Heart left ventricle (tissue), 16 donors: ENCODE results near the gene ARFGAP1. TPM values are rescaled to one million over a fixed set of nuclear protein-coding genes. Genes with fewer than 3 reads are reported as not detected.

Experiments
- ATAC-seq, 4 donors: fragments of 200-7000 bp; cut with Tn5 transposase; one replicate each; pipeline ENCODE4 v1.9.1; 2020 to 2022; ENCODE audit warnings: moderate library complexity in 4 of 4, mild to moderate bottlenecking in 3 of 4, moderate number of reproducible peaks in 1 of 4
- DNase-seq, 5 donors: peaks; one replicate each; pipeline ENCODE4 v3.0.0-alpha.2; 2020
- H3K27ac ChIP-seq, 12 donors: fragments of 200-600 bp; sonication (generic) in 4 of 12; one replicate each; pipeline versions ENCODE4 v1.5.0 to v1.8.0; 2016 to 2022; ENCODE audit warnings: mild to moderate bottlenecking in 2 of 12
- H3K27me3 ChIP-seq, 9 donors: fragments of 200-600 bp; sonication (generic) in 2 of 9; one replicate each; pipeline versions ENCODE4 v1.5.1 to v1.8.0; 2016 to 2022; ENCODE audit warnings: mild to moderate bottlenecking in 3 of 9
- H3K36me3 ChIP-seq, 9 donors: fragments of 200-600 bp; sonication (generic) in 2 of 9; one replicate each; pipeline versions ENCODE4 v1.5.0 to v1.8.0; 2018 to 2022; ENCODE audit warnings: mild to moderate bottlenecking in 2 of 9
- H3K4me1 ChIP-seq, 12 donors: fragments of 200-600 bp; sonication (generic) in 4 of 12; one replicate each; pipeline versions ENCODE4 v1.5.0 to v1.8.0; 2016 to 2022; ENCODE audit warnings: mild to moderate bottlenecking in 3 of 12
- H3K4me3 ChIP-seq, 12 donors: fragments of 200-600 bp; sonication (generic) in 4 of 12; one replicate each; pipeline versions ENCODE4 v1.5.0 to v1.8.0; 2017 to 2022; ENCODE audit warnings: mild to moderate bottlenecking in 9 of 12, moderate library complexity in 4 of 12
- H3K9me3 ChIP-seq, 12 donors: fragments of 200-600 bp; sonication (generic) in 4 of 12; one replicate each; pipeline versions ENCODE4 v1.5.0 to v1.8.0; 2016 to 2022; ENCODE audit warnings: mild to moderate bottlenecking in 1 of 12
- CTCF ChIP-seq, 12 donors: fragments of 200-600 bp; sonication (generic) in 4 of 12; IDR thresholded peaks; one replicate each; pipeline versions ENCODE4 v1.5.0 to v1.8.0; 2018 to 2022; ENCODE audit warnings: antibody characterized with exemption in 12 of 12, mild to moderate bottlenecking in 5 of 12
- POLR2A ChIP-seq, 2 donors: fragments of 450-650 bp; IDR thresholded peaks; one replicate each; pipeline ENCODE4 v1.6.1; 2017; ENCODE audit warnings: antibody characterized with exemption in 2 of 2, mild to moderate bottlenecking in 2 of 2, moderate library complexity in 2 of 2
- WGBS, 4 donors: extraction: QIAGEN DNeasy Blood & Tissue Kit in 2 of 4; methylation state at CpG; one replicate each; pipeline versions ENCODE4 v1.1.5 to v1.1.7; 2013 to 2018; 5-methylcytosine and 5-hydroxymethylcytosine counted together
- intact Hi-C, 10 donors: fragments of 100-400 bp; cut with DNase I; formaldehyde crosslinking; loops; one replicate each; pipeline versions ENCODE4 v1.11.1 to v1.14.2; 2022
- polyA plus RNA-seq, 2 donors: library from polyadenylated mRNA; stranded (reverse); fragments of 200-250 nt; gene quantifications; one replicate each; pipeline ENCODE4 v1.2.3, GENCODE V29; 2013
- total RNA-seq, 9 donors: library from RNA; depleted of rRNA in 2 of 9; stranded (reverse); fragments of >200 nt in 2 of 9; fragmentation: NEBNext Ultra II Directional in 3 of 9; extraction: Animal tissue kit (Norgen Biotek cat#: 25700) in 3 of 9; gene quantifications; one replicate each; pipeline versions ENCODE4 v1.1.0 to v1.2.4, GENCODE V29; 2016 to 2023
- donor health status: ischemic (EF 13 %, LVEDD 7.1; RV severe dilation, severe dysfunction).
- donor health status: healthy with polysubstance abuse.
- donor health status: DM: no; HTN: yes; CAD: no.
- donor health status: DM: no; HTN: no; CAD: no.
- donor health status: ischemic (EF 25% LVEDD 6.9; RV normal size, moderate dysfunction).
- donor health status: ischemic (EF 25% LVEDD 5.7; RV mildly dilated, moderate dysfunction).
- donor health status: healthy.
- donor health status: DM: yes; HTN: yes; CAD: no.
- donor health status: ischemic (EF 35%, LVEDD 5.7; RV mildly dilated, moderate dysfunction).
- donor health status: nonischemic (EF 11% LVEDD 7.7; RV severe dilation, severe dysfunction).
- donor health status: DM: yes; HTN: yes; CAD: no.
- donor health status: PGD.
- donor health status: ischemic (EF 29% LVEDD 5.4; RV normal size, mild dysfunction).
- donor health status: nonischemic (EF 23%, LVEDD 6.1; RV moderate dilation, normal function).

Gene ARFGAP1
- total and polyA plus RNA-seq, 11 donors: 14.3 to 51.6 (median 29.5) TPM

- H3K9me3 ChIP-seq: peaks cover 0 to 8% (median 0%) of the 10 kb centered on the region in 12 donors
- intact Hi-C loops: no loop called here
- TF ChIP-seq POLR2A (IDR thresholded peaks at IDR 0.05) (no peak), CTCF (IDR thresholded peaks at IDR 0.05) (no peak)
- WGBS, 4 donors: 68 to 84% (median 76%) methylated on average over 31 to 34 of the region's 34 CpGs
- H3K36me3 ChIP-seq: no peaks in the 10 kb centered on the region
- no peaks in the 10 kb centered on the region for H3K4me1 ChIP-seq
- DNase-seq (peak in 4 of 5 donors; percentile 9 to 62 (median 22)), ATAC-seq (no peak)
- no peak overlapping the region for H3K4me3 ChIP-seq
- H3K27me3 ChIP-seq: peaks cover 0 to 33% (median 0%) of the 10 kb centered on the region in 9 donors
- H3K27ac ChIP-seq: no peak overlapping the region
Observed at GRCh38 chr20:63322146-63322932, 49.7 kb downstream of the ARFGAP1 start.

- Histone ChIP-seq H3K9me3 (peaks cover 0 to 8% (median 0%) of the 10 kb centered on the region in 12 donors), H3K4me1 (no peaks in the 10 kb centered on the region), H3K27ac (no peak overlapping the region), H3K27me3 (peaks cover 0 to 32% (median 0%) of the 10 kb centered on the region in 9 donors), H3K4me3 (no peak overlapping the region), H3K36me3 (no peaks in the 10 kb centered on the region)
- TF ChIP-seq CTCF (IDR thresholded peaks at IDR 0.05) (no peak), POLR2A (IDR thresholded peaks at IDR 0.05) (no peak)
- intact Hi-C loops: no loop called here
- ATAC-seq (no peak), DNase-seq (peak in 1 of 5 donors; percentile 6)
- WGBS, 4 donors: 31 to 56% (median 43%) methylated on average over 13 to 15 of the region's 15 CpGs
Observed at GRCh38 chr20:63322933-63323273, 50.3 kb downstream of the ARFGAP1 start.

DNA sequence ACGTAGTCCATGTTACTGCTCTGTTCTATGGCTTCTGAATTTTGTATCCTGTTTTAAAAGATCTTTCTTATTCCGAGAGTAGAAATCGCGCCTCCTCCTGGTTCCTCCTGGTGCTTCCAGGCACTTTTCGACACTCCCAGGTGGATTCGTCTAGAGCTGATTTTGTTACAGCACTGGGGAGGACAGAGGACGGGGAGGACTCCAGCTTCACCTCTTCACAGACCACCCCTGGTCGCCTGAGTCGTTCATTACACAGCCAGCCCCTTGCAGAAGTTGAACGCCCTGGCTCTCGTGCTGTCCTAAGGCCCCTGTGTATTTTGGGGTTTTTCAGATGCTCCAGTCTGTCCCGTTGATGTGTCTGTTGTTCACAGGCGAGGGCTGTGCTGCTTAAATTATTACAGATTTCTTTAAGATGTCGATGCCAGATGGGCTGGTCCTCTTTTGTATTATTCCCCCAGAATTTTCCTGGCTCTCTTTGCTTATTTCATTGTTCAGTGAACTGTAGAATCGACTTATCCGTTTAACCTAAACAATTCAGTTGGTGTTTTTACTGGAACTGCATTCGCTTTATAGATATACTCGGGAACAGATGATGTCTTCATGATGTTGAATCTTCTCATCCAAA is 50.9 kb downstream of the ARFGAP1 start:
- DNase-seq: peak in 1 of 5 donors; percentile 5
- ATAC-seq: no peak
- intact Hi-C loops: no loop called here
- Histone ChIP-seq H3K27me3 (peaks cover 0 to 32% (median 0%) of the 10 kb centered on the region in 9 donors), H3K27ac (no peak overlapping the region), H3K4me3 (no peak overlapping the region), H3K4me1 (no peaks in the 10 kb centered on the region), H3K9me3 (peaks cover 0 to 8% (median 0%) of the 10 kb centered on the region in 12 donors), H3K36me3 (no peaks in the 10 kb centered on the region)
- 69 to 77% (median 71%) methylated on average over 17 to 18 of the region's 18 CpGs for WGBS, 4 donors
- TF ChIP-seq POLR2A (IDR thresholded peaks at IDR 0.05): no peak
- TF ChIP-seq CTCF (IDR thresholded peaks at IDR 0.05): no peak

DNA sequence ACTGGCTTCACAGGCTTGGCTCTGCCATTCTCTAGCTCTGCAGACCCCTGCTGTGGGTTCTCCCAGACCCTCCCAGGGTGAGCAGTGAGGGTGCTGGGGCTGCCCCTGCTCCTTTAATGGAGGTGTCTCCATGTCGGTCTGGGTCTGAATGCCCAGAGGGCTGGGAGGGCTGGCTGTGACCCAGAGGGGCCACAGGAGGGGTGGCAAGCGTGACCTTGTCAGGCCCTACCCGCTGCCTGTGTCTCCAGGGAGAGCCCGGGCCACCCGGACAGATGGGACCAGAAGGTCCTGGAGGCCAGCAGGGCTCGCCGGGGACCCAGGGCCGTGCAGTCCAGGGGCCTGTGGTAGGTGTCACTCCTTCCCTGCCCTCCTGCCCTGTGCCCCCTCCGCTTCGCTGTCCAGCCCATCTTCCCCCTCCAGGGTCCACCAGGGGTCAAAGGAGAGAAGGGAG is 52.4 kb downstream of the ARFGAP1 start:
- WGBS, 4 donors: 87 to 89% (median 89%) methylated on average over 10 of the region's 10 CpGs; no CpG with 5 or more reads in 1 of the 4 donors
- no peak for ATAC-seq
- Histone ChIP-seq H3K27me3 (peaks cover 0 to 38% (median 0%) of the 10 kb centered on the region in 9 donors), H3K4me1 (no peaks in the 10 kb centered on the region), H3K9me3 (peaks cover 0 to 8% (median 0%) of the 10 kb centered on the region in 12 donors), H3K27ac (no peak overlapping the region), H3K36me3 (no peaks in the 10 kb centered on the region), H3K4me3 (no peak overlapping the region)
- no peak for TF ChIP-seq CTCF (IDR thresholded peaks at IDR 0.05)
- no peak for TF ChIP-seq POLR2A (IDR thresholded peaks at IDR 0.05)
- intact Hi-C loops: no loop called here
- DNase-seq: peak in 4 of 5 donors; percentile 8 to 46 (median 14)
